ENCODE data around the gene USP6NL.

DNA sequence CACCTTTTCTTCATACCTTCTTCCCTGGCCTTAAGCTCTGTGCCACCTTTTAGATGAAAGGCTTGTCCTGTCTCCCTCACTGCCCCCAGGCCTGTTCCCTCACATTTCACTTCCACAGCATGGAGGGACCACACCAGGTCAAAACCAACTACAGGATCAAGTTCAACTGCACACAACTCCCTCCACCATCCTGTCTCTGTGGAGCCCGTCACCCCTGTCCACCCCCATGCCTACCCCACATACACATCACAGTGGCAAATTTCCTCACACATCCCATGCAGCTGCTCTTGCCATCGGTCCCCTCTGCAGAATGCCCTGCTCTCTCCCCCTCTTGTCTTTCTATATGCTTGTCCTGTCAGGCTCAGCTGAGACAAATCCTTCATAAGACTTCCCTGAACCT is 154.1 kb downstream of the USP6NL start:
- no peak for TF ChIP-seq NFRKB (IDR thresholded peaks at IDR 0.05)
- TF ChIP-seq BHLHE40 (IDR thresholded peaks at IDR 0.05; ENCODE audit: borderline replicate concordance), result no peak
- TF ChIP-seq L3MBTL2 (conservative IDR thresholded peaks at IDR 0.05), result no peak
- no peak for TF ChIP-seq SP1 (IDR thresholded peaks at IDR 0.05)
- no peak for TF ChIP-seq FOXA1 (IDR thresholded peaks at IDR 0.05)
